ENCODE data around the gene RASGRF1. TPM values are rescaled to one million over a fixed set of nuclear protein-coding genes. Genes with fewer than 3 reads are reported as not detected.
"Not testable (repeated sequence)": the region's sequence is repeated elsewhere in the genome, so short reads cannot be mapped to it uniquely, and the experiment has no call there.

The RASGRF1 gene
- total RNA-seq, 2 donors from 2014 or later: not detected

DNA sequence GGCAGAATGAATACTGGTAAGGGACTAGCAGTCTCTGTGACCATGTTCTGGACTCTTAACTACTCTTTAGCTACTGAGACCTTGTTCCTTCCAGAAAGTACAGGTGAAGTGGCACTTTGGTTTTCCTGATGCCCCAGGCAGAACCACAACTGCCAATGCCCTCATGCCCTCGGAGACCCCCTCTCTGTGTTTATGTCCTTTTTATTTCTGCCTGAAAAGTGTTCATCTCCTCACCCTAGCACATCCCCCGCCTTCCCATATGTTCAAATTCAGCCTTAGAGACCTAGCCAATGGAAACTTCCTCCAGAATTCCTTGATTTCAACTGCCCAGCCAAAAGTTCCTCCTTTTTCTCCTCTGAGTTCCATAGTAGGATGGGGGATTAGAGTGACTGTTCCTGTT lies 23.3 kb upstream of the RASGRF1 start:
- DNase-seq (ENCODE audit: low spot score in 2 of 2): no peak
- Mint-ChIP-seq H3K9me3 (peaks cover 0 to 4% of the 10 kb centered on the region in 2 donors), H3K36me3 (no peaks in the 10 kb centered on the region), H3K27ac (no peak overlapping the region)
- no peak for ATAC-seq

DNA sequence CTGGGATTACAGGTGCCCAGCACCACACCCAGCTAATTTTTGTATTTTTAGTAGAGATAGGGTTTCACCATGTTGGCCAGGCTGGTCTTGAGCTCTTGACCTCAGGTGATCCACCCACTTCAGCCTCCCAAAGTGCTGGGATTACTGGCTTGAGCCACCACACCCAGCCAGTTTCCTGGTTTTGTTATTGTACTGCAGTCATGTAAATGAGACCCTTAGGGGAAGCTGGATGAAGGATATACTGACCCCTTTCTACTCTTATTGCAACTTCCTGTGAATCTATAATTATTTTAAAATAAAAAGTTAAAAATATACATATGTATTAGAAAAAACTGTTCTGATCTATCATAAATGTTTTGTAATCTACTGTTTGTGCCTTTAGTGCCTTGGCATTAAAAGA lies 20.8 kb upstream of the RASGRF1 start:
- not testable (repeated sequence) for H3K36me3 Mint-ChIP-seq; H3K27ac Mint-ChIP-seq; ATAC-seq; DNase-seq (ENCODE audit: low spot score in 2 of 2); H3K9me3 Mint-ChIP-seq

DNA sequence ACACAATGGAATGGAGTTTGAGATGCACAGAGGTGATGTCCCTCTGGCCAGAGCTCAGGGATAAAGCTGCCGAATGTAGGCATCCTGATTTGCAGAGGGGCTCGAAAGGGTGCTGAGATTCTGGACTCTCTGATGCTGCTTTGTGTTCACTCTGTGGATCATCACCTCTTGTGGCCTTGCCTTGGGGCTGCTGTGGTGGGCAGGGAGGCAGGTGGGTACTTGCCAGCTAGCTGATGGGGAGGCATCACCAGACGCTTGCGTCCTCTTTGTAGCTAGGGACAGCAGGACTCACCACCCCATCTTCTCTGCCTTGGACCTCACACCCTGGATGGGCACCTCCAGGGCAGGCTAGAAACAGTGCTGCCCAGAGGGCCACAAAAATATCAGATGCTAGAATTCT lies 14.6 kb upstream of the RASGRF1 start:
- DNase-seq (ENCODE audit: low spot score in 2 of 2) (no peak), ATAC-seq (no peak)
- H3K27ac Mint-ChIP-seq: no peak overlapping the region
- H3K9me3 Mint-ChIP-seq: peaks cover 0 to under 1% of the 10 kb centered on the region in 2 donors
- no peaks in the 10 kb centered on the region for H3K36me3 Mint-ChIP-seq

DNA sequence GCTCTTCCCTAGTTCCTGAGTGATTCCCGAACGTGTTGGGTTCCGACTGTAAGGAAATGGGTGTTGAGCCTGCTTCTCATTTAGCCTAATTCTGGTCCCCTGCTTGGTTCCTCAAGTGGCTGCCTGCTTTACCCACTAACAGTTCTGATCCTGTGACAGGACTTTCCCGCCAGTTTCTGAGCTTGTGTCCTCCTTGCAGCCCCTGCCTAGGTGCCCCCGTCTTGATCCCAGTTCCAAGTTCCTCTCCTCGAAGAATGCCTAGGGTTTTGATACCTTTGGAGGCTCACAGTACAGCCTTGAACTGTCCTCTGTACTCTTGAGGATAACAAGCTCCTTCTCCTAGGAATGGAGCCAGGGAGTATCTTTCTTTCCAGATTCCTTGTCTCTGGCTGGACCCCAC lies 12.0 kb upstream of the RASGRF1 start:
- ATAC-seq: no peak
- no peak for DNase-seq (ENCODE audit: low spot score in 2 of 2)
- H3K36me3 Mint-ChIP-seq: no peaks in the 10 kb centered on the region
- H3K9me3 Mint-ChIP-seq: no peaks in the 10 kb centered on the region
- no peak overlapping the region for H3K27ac Mint-ChIP-seq

DNA sequence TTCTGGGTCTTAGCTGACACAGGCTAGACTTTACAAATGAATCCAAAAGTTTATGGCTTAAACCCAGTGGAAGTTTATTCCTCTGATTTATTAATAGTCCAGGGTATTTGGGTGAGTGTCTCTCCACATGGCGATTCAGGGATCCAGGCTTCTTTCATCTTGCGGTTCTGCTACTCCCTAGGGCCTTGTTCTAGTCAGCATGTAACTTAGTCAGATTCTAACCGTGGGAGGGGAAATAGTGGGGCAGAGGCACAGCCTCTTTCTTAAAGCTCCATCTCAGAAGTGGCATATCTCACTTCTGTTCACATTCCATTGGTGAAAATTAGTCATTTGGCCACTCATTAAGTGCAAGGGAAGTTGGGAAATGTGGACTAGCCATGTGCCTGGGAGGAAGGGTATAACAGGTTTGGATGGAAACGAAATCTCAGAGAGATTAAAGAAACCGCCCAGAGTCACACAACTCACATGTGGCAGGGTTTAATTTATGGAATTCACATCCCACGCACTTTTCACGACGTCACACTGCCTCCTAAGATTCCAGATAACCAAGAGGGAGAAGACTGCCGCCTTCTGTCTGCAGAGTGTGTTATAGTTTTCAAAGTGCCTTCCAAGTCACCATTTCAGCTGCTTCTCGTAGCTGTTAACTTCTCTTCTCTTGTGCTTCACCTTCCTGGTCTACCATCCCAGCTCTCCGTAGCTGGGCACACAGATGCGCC lies 11.4 kb upstream of the RASGRF1 start:
- no peaks in the 10 kb centered on the region for H3K9me3 Mint-ChIP-seq
- ATAC-seq (peak in 1 of 2 donors; percentile 49), DNase-seq (ENCODE audit: low spot score in 2 of 2) (no peak)
- H3K36me3 Mint-ChIP-seq: no peaks in the 10 kb centered on the region
- H3K27ac Mint-ChIP-seq: no peak overlapping the region

DNA sequence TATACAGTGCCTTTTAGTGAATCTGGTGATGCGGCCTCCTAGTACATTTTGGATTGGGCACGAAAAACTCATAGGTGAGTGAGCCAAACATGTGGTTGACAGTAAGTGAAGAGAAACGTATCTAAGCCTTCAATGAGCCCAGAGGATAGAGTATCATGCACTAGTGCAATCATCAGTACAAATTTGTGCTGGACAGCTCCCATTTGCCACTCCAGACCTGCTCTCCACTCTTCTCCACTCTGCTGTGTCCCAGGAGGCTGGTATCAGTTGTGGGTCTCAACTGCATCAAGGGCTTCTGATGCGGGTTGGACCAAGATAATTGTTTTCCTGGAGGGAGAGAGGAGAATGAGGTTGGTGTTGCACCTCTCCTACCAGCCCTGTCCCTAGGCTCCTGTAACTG lies 9.1 kb upstream of the RASGRF1 start:
- ATAC-seq (no peak), DNase-seq (ENCODE audit: low spot score in 2 of 2) (no peak)
- H3K27ac Mint-ChIP-seq: no peak overlapping the region
- no peaks in the 10 kb centered on the region for H3K9me3 Mint-ChIP-seq
- H3K36me3 Mint-ChIP-seq: no peaks in the 10 kb centered on the region

DNA sequence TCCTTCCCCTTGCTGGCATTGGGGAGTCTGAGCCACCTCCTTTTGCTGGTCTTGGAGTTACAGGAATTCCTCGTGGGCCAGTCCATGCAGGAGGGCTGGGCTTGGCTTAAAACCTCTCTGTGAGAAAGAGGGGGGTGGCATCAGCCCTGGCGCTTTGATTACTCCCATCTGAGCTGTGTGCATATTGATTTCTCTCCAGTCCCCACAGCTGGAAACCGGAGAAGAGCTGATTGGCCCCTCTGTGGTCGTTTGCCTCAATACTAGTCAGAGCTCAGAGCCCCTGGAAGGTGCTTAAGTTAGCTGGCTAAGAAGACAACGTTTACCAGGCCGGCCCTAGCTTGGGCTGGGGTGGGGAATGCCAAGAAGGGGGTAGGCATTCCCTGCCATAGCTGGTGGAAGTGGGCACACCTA lies 4.0 kb upstream of the RASGRF1 start:
- Mint-ChIP-seq H3K9me3 (no peaks in the 10 kb centered on the region), H3K27ac (no peak overlapping the region)

DNA sequence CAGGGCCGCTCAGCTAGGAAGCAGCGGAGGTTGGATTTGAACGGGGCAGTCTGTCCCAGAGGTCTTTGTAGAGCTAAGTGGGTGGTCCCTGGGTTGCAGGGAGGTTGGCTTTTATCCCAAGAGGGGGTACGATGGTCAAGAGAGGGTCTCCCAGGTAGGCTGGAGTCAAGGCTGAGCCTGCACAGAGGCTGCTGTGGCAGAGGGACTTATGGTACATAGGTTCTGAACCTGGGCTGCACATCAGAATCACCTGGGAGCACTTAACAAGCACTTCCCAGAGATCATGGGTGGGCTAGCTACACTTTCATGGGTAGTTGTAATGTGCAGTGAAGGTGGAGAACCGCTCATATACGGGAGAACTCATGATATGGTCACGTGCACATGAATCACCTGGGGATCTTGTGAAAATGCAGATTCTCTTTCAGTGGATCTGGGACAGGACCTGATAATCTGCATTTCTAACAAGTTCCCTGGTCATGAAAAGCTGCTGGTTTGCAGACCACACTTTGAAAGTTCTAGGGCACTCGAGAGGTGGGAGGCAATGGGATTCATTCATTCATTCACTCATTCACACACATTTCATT lies 2.9 kb upstream of the RASGRF1 start:
- ATAC-seq: no peak

More for the DNA sequence above, 4.0 kb upstream of the RASGRF1 start:
- DNase-seq (ENCODE audit: low spot score in 2 of 2) (no peak), ATAC-seq (no peak)
- H3K36me3 Mint-ChIP-seq: no peaks in the 10 kb centered on the region

DNA sequence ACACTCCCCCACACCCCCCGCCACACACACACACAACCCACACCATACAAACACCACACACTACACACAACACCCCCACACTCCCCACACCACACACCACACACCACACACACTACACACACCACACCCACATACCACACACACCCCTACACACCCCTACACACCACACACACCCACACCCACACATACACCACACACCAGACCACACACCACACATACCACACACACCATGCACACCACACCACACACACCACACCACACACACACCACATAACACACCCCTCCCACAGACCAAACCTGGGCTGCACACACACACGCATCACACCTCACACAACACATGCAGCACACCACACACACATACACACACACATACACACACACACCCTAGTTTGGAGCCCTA lies 1.8 kb upstream of the RASGRF1 start:
- no peak for DNase-seq (ENCODE audit: low spot score in 2 of 2)
- no peaks in the 10 kb centered on the region for H3K9me3 Mint-ChIP-seq
- H3K36me3 Mint-ChIP-seq: no peaks in the 10 kb centered on the region
- H3K27ac Mint-ChIP-seq: peak overlapping the region in 1 of 2 donors; percentile 44
- no peak for ATAC-seq

More for the DNA sequence above, 2.9 kb upstream of the RASGRF1 start:
- no peaks in the 10 kb centered on the region for H3K9me3 Mint-ChIP-seq
- no peak for DNase-seq (ENCODE audit: low spot score in 2 of 2)
- H3K27ac Mint-ChIP-seq: no peak overlapping the region
- H3K36me3 Mint-ChIP-seq: no peaks in the 10 kb centered on the region

DNA sequence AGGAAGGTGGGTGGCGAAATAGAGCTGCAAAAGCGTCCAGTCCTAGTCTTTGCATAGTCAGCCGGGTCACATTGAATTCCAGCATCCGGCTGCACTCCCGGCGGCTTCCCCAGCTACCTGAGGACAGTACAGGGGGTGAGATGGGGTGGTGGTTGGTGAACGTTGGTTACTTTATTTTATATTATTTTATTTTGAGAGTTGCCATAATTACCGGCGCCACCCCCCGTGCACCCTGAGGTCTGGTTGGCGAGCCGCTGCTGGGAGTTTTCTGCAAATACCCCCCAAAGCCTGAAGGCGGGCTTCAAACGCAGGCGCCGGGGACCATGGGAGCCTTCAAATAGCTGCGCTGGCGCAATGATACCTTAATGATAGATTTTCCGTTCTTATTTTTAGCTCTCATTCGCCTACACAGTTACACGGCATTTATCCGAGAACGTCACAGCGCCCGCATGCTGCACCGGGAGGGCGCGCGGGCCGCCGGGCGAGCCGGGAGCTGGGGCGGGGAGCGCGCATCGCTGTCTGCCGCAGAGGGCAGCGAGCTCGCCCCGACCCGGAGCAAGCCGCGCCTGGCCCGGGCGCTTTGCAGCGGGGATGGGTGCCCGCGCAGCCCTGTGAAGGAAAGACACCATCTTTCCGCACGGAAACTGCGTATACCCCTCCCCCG lies 756 bp upstream of the RASGRF1 start:
- no peaks in the 10 kb centered on the region for H3K9me3 Mint-ChIP-seq
- peak in 1 of 2 donors; percentile 50 for DNase-seq (ENCODE audit: low spot score in 2 of 2)
- ATAC-seq: peak in 1 of 2 donors; percentile 76
- H3K27ac Mint-ChIP-seq: no peak overlapping the region
- H3K36me3 Mint-ChIP-seq: no peaks in the 10 kb centered on the region

DNA sequence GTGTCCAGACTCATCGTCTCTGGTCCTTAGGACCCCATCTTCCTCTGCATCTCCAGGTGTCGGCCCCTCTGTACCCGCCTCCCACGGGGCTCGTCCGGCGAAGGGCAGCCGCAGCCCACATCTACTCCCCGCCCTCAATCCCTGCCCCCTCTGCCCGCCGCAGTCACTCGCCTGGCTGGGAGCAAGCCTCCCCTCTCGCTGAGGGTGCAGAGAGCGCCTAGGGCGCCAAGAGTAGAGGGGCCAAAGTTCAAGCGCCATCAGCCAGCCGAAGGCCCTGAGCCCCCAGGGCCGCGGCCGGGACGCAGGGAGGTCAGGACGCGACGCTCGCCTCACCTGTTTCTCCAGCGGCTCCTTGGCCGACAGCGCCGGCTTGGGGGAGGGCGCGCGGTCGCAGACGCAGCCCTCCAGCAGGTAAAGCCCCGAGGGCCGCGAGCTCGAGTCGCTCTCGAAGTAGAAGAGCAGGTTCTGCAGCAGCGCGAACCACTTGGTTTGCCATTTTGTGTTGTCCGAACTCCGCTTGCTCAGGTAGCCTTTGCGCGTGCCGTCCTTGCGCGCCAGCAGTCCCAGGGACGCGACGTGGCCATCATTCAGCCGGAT lies 592 bp downstream of the RASGRF1 start:
- ATAC-seq (no peak), DNase-seq (ENCODE audit: low spot score in 2 of 2) (no peak)
- no peak overlapping the region for H3K27ac Mint-ChIP-seq
- no peaks in the 10 kb centered on the region for H3K9me3 Mint-ChIP-seq
- H3K36me3 Mint-ChIP-seq: no peaks in the 10 kb centered on the region

DNA sequence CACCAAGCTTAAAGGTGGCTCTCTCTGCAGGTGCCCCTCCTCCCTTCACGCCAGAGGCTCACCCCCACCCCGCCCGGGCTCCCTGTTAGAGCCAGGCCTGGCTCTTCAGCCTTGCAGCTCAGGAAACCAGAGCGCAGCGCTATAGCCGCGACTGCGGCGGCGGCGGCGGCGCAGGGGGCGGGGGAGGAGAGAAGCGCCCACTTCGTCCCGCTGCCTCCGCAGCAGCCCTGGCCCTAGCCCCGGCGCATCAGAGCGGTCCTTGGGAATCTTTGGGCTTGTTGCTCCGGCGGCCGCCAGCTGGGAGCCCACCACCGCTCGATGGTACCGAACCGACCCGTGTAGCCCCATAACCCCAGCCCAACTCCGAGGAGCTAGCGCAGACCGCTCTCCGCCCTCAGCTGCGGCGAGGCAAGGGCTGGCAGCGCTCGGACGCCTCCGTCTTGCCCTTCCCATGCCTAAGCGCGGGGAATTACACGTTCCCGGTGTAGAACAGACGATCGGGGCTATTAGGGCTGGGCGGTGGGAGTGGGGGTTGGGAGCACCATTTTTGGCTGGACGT lies 1.2 kb downstream of the RASGRF1 start:
- ATAC-seq: no peak
- no peaks in the 10 kb centered on the region for H3K9me3 Mint-ChIP-seq
- DNase-seq (ENCODE audit: low spot score in 2 of 2): no peak

DNA sequence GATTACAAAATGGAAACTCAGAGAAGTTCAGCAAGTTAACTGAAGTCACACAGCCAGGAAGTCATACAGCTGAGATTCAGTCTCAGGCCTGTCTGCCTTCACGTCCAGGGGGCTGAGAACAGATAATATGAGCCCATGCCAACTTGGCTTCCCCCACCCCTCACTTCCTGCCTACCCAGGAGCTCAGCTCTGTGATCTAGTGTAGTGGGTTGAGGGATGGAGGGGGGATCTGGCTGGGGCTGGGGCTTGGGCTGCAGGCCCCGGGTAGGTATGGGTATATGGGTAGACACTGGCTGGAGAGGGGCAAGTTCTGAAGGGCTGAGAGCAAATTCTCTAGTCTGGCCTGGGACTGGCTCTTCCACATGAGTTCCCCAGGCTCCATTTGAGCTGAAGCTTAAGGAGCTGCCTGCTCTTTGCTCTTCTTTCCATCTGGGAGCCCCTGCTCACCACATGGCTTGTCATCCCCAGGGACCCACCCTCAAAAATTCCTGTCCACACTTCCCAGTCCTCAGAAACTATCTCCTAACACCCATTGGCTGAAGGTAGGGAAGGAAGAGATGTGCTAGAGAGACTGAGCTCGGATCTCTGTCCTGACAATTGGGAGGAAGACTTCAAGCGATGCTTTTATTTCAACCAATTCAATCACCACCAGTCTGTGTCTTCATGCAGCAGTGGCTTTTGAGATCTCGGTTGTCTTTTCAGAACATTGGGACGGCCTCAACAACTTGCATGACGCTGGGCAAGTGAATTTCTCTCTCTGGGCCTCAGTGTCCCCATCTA lies 2.0 kb downstream of the RASGRF1 start:
- DNase-seq (ENCODE audit: low spot score in 2 of 2) (no peak), ATAC-seq (no peak)
- Mint-ChIP-seq H3K9me3 (no peaks in the 10 kb centered on the region), H3K36me3 (no peaks in the 10 kb centered on the region), H3K27ac (no peak overlapping the region)

More for the DNA sequence above, 1.2 kb downstream of the RASGRF1 start:
- Mint-ChIP-seq H3K36me3 (no peaks in the 10 kb centered on the region), H3K27ac (no peak overlapping the region)

DNA sequence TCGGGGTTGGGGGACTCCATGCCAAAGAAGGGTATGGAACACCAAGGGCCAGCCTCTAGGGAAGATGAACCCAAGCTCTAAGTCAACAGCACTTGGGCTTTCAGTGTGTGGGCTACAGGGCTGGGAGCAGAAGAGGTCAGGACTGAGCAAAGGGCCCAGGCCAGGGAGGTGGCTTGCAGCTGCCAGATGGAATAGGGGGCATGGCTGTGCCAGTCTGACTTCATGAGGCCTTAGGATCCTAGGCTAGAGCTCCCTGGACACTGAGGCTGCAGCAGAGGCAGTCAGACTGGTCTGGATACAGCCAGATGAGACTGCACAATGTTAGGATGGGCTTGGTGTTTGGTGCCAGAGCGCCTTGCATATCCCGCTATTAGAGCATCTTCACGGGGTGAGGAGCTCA lies 3.8 kb downstream of the RASGRF1 start:
- no peak overlapping the region for H3K27ac Mint-ChIP-seq
- H3K36me3 Mint-ChIP-seq: no peaks in the 10 kb centered on the region
- DNase-seq (ENCODE audit: low spot score in 2 of 2) (no peak), ATAC-seq (no peak)
- no peaks in the 10 kb centered on the region for H3K9me3 Mint-ChIP-seq

DNA sequence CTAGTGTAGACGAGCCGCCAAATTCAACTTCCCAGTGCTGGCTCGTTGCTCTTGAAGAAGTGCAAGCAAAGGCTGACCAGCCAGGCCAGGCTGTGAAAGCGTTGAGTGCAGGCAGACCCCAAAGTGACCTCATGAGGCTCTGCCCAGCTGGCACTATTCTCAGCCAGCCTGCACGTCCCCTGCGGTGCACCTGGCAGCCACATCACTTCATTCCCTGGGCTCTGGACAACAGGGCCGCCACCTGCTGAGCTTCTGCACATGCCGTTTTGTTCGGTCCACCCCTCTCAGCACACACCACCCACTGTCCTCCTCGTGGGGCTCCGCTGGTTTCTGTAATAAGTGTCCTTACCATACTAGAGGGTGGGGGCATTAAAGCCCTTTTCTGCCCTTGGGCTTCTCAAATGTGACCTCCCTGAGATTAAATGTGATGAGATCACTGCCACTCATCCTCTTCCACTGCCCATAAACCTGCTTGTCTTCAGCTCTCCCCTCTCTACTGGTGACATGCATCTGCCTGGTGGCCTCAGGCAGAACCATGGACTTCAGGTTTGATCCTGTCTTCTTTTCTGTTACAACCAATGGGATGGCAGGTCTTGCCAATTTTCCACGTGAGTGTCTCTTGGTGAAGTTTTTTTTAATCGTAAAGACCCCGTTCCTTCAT lies 6.1 kb downstream of the RASGRF1 start:
- Mint-ChIP-seq H3K27ac (no peak overlapping the region), H3K36me3 (no peaks in the 10 kb centered on the region), H3K9me3 (no peaks in the 10 kb centered on the region)
- no peak for DNase-seq (ENCODE audit: low spot score in 2 of 2)
- no peak for ATAC-seq

DNA sequence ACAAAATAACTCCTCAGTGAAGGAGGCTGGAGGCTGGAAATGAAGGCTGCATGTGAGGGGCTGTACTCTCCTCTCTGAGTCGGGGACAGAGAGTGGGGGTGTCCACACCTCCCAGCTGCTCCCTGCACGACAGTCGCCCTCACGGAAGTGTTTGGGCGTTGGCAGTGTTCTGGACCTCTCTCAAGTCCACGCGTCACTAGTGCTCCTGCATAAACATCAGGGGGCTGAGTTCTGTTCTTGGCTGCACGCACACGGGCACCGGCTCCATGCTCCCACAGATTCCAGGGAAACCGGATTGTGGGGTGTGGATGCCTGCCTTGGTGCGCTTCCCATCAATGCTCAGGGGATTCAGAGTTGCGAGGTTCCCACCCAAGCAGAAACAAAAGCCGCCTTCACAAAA lies 7.4 kb downstream of the RASGRF1 start:
- no peak for ATAC-seq
- no peak for DNase-seq (ENCODE audit: low spot score in 2 of 2)
- H3K36me3 Mint-ChIP-seq: no peaks in the 10 kb centered on the region

More for the DNA sequence above, 7.4 kb downstream of the RASGRF1 start:
- no peak overlapping the region for H3K27ac Mint-ChIP-seq
- H3K9me3 Mint-ChIP-seq: no peaks in the 10 kb centered on the region
